ENCODE results near the gene CCDC27.

DNA sequence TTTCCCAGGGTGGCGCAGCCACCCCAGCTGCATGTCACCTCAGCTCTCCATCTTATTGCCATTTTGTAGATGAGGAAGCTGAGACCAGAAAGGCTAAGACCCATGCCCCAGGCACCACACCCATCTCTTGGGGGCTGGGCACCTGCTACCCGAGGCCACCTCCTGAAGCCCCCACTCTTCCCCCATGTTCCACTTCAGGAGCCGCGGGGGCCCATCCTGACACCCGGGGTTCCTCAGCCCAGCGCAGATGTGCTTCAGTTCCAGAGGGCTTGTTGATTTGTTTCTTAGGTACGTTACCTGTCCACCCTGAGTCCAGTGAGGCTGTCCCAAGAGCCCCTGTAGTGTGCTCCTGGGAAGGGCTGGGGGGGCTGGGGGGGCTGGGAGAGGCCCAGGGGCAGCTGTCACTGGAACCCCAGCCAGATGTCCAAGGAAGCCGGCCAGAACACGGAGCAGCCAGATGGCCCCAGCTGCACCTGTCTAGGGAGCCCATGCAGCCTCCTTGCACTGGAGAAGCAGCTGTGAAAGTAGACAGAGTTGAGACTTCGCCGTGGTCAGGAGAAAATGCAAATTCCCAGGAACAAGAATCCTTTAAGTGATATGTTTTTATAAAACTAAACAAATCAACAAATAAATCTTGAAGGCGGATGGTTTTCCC is 17.1 kb upstream of the CCDC27 start:
- TF ChIP-seq, protein P1, sequence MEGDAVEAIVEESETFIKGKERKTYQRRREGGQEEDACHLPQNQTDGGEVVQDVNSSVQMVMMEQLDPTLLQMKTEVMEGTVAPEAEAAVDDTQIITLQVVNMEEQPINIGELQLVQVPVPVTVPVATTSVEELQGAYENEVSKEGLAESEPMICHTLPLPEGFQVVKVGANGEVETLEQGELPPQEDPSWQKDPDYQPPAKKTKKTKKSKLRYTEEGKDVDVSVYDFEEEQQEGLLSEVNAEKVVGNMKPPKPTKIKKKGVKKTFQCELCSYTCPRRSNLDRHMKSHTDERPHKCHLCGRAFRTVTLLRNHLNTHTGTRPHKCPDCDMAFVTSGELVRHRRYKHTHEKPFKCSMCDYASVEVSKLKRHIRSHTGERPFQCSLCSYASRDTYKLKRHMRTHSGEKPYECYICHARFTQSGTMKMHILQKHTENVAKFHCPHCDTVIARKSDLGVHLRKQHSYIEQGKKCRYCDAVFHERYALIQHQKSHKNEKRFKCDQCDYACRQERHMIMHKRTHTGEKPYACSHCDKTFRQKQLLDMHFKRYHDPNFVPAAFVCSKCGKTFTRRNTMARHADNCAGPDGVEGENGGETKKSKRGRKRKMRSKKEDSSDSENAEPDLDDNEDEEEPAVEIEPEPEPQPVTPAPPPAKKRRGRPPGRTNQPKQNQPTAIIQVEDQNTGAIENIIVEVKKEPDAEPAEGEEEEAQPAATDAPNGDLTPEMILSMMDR (IDR thresholded peaks at IDR 0.05 in 8 of 11, conservative IDR thresholded peaks at IDR 0.05 in 3 of 11): no peak
- no peak for TF ChIP-seq POLR2AphosphoS5 (IDR thresholded peaks at IDR 0.05)
- TF ChIP-seq POLR2A (IDR thresholded peaks at IDR 0.05): no peak

Measured in spleen (tissue), 7 donors.